MCF 10A (cell line): ENCODE results near the gene OBSCN. TPM values are rescaled to one million over a fixed set of nuclear protein-coding genes. Genes with fewer than 3 reads are reported as not detected.

Source experiments
- BruUV-seq: library from RNA; stranded (reverse); fragments of 400-500 nt; replicated peaks from 2 replicates; lab custom pipeline; 2021; lab: Mats Ljungman, UMichigan
- CTCF ChIA-PET: fragments of 300-600 bp; sonication (Branson Sonifier 250); formaldehyde crosslinking; extraction: SDS; loops from one replicate; lab custom pipeline; 2021; ENCODE audit warnings: antibody characterized with exemption, inconsistent platforms; lab: Yijun Ruan, JAX
- POLR2A ChIA-PET: fragments of 300-600, 350-650 bp; sonication (Branson Sonifier 250); formaldehyde crosslinking; extraction: SDS; loops from one replicate; lab custom pipeline; 2020; ENCODE audit warnings: antibody characterized with exemption, inconsistent platforms; lab: Yijun Ruan, JAX
- DNase-seq: peaks from one replicate; pipeline ENCODE4 v3.0.0-alpha.2; 2018; ENCODE audit not compliant: unreplicated experiment
- H3K27ac Mint-ChIP-seq: one replicate; pipeline ENCODE4 v1.8.0; 2022; ENCODE audit warnings: mild to moderate bottlenecking, low read depth, mixed read lengths; ENCODE audit not compliant: unreplicated experiment
- H3K27me3 Mint-ChIP-seq: one replicate; pipeline ENCODE4 v1.8.0; 2022; ENCODE audit warnings: mixed read lengths; ENCODE audit not compliant: insufficient read depth, unreplicated experiment
- H3K36me3 Mint-ChIP-seq: one replicate; pipeline ENCODE4 v1.8.0; 2022; ENCODE audit warnings: mild to moderate bottlenecking, moderate library complexity, mixed read lengths; ENCODE audit not compliant: insufficient read depth, unreplicated experiment
- H3K4me1 Mint-ChIP-seq: one replicate; pipeline ENCODE4 v1.8.0; 2022; ENCODE audit warnings: mixed read lengths; ENCODE audit not compliant: insufficient read depth, unreplicated experiment
- H3K4me3 Mint-ChIP-seq: one replicate; pipeline ENCODE4 v1.8.0; 2022; ENCODE audit warnings: mild to moderate bottlenecking, moderate library complexity, mixed read lengths; ENCODE audit not compliant: unreplicated experiment
- H3K9me3 Mint-ChIP-seq: one replicate; pipeline ENCODE4 v1.8.0; 2022; ENCODE audit warnings: mixed read lengths; ENCODE audit not compliant: unreplicated experiment
- CTCF ChIP-seq: fragments of 200-600 bp; IDR thresholded peaks from one replicate; pipeline ENCODE4 v1.8.0; 2022; ENCODE audit warnings: antibody characterized with exemption, mild to moderate bottlenecking; ENCODE audit not compliant: unreplicated experiment
- intact Hi-C: fragments of 100-400 bp; cut with micrococcal nuclease; formaldehyde crosslinking; loops from 2 replicates; pipeline ENCODE4 v1.14.1; 2022
- total RNA-seq: library from RNA; stranded (reverse); gene quantifications from 2 replicates; pipeline ENCODE4 v1.2.3, GENCODE V29; 2022

OBSCN gene
- total RNA-seq, 1 experiment from 2014 or later, result 22.6 TPM

GRCh38 chr1:228407106-228408040 is 199.5 kb downstream of the OBSCN start:
- Mint-ChIP-seq H3K4me1 (peaks cover 52% of the 10 kb centered on the region), H3K9me3 (no peaks in the 10 kb centered on the region), H3K4me3 (peak overlapping the region; percentile 95), H3K36me3 (peaks cover 17% of the 10 kb centered on the region), H3K27ac (peak overlapping the region; percentile 8), H3K27me3 (no peaks in the 10 kb centered on the region)
- CTCF ChIA-PET, result interaction anchor here (0.6 to 3.2 kb wide), 4 partner anchors 50 to 445 kb away, joined by 3 to 30 read pairs (median 5); a partner anchor contains a TSS
- TF ChIP-seq CTCF, result no peak
- TSS peak; percentile 26 for BruUV-seq
- DNase-seq, result no peak
- intact Hi-C loops, result loop anchor here (1.0 to 5.0 kb wide), 2 partner anchors 50 to 195 kb away; a partner anchor contains a TSS
- POLR2A ChIA-PET, result interaction anchor here (0.6 to 5.3 kb wide), 13 partner anchors 8 to 1468 kb away, joined by 3 to 117 read pairs (median 12); partner anchors contain the start of genes GUK1, IBA57 and RNF187

- CTCF ChIA-PET, result no interaction called here
- Mint-ChIP-seq H3K27me3 (no peaks in the 10 kb centered on the region), H3K27ac (peak overlapping the region; percentile 8), H3K4me1 (peaks cover 43% of the 10 kb centered on the region), H3K36me3 (peaks cover 15% of the 10 kb centered on the region), H3K9me3 (no peaks in the 10 kb centered on the region), H3K4me3 (peak overlapping the region; percentile 95)
- no TSS peak for BruUV-seq
- POLR2A ChIA-PET, result interaction anchor here (4.3 to 5.3 kb wide), 2 partner anchors 13 to 49 kb away, joined by 38 to 117 read pairs; a partner anchor contains a TSS
- no peak for TF ChIP-seq CTCF
- no peak for DNase-seq
- intact Hi-C loops, result loop anchor here (5.0 kb wide), 1 partner anchor 196 kb away; no protein-coding TSS in a partner anchor
Observed at GRCh38 chr1:228408041-228408868, 200.4 kb downstream of the OBSCN start.

GRCh38 chr1:228408869-228409805 is 201.3 kb downstream of the OBSCN start:
- Mint-ChIP-seq H3K4me3 (peak overlapping the region; percentile 20), H3K36me3 (peaks cover 8% of the 10 kb centered on the region), H3K27ac (no peak overlapping the region), H3K27me3 (no peaks in the 10 kb centered on the region), H3K9me3 (no peaks in the 10 kb centered on the region), H3K4me1 (peaks cover 34% of the 10 kb centered on the region)
- ChIA-PET POLR2A (interaction anchor here (0.6 to 5.3 kb wide), 3 partner anchors 48 to 244 kb away, joined by 3 to 117 read pairs (median 4); partner anchors contain the start of gene IBA57), CTCF (interaction anchor here (0.7 kb wide), 1 partner anchor 1701 kb away, joined by 3 read pairs; no protein-coding TSS in a partner anchor)
- TF ChIP-seq CTCF, result no peak
- BruUV-seq, result no TSS peak
- intact Hi-C loops, result loop anchor here (5.0 kb wide), 1 partner anchor 197 kb away; no protein-coding TSS in a partner anchor
- DNase-seq, result no peak
